DND-41 (cell line): ENCODE results near the gene OLA1.

Experiments used
- CTCF ChIP-seq: IDR thresholded peaks from 2 replicates; pipeline ENCODE4 v1.5.1; 2012; ENCODE audit warnings: borderline replicate concordance, low read length, moderate library complexity, mild to moderate bottlenecking; ENCODE audit not compliant: poor library complexity, severe bottlenecking; ENCODE audit errors: extremely low read depth
- EZH2 ChIP-seq: IDR thresholded peaks from 3 replicates; pipeline ENCODE4 v1.6.1; 2012; ENCODE audit warnings: borderline replicate concordance, low read depth, mild to moderate bottlenecking, moderate library complexity, low read length, inconsistent platforms; ENCODE audit not compliant: severe bottlenecking

GRCh38 chr2:174062934-174063333 is 185.4 kb downstream of the OLA1 start:
- TF ChIP-seq CTCF (no peak), EZH2 (no peak)
